Measurements from ENCODE around the gene JAZF1. TPM values are rescaled to one million over a fixed set of nuclear protein-coding genes. Genes with fewer than 3 reads are reported as not detected.

JAZF1 gene
- total RNA-seq, 1 experiment from 2014 or later: 9.1 TPM

GRCh38 chr7:28064437-28064836, 116.2 kb downstream of the JAZF1 start:
- Mint-ChIP-seq H3K4me3 (no peak overlapping the region), H3K27me3 (ENCODE audit: low read depth) (no peaks in the 10 kb centered on the region), H3K27ac (no peak overlapping the region), H3K36me3 (ENCODE audit: insufficient read depth in 1 of 3, low read depth in 3 of 3) (no peaks in the 10 kb centered on the region), H3K9me3 (no peaks in the 10 kb centered on the region), H3K4me1 (peaks cover 21 to 29% of the 10 kb centered on the region in 2 experiments)
- Histone ChIP-seq H3K56ac (ENCODE audit: insufficient read length, low read depth, low read length) (no peak overlapping the region), H2BK12ac (ENCODE audit: insufficient read length, low read depth, low read length) (no peak overlapping the region), H2BK15ac (ENCODE audit: low read depth, low read length) (no peak overlapping the region), H3K27me3 (ENCODE audit: insufficient read depth, low read length) (no peaks in the 10 kb centered on the region), H3K4me2 (ENCODE audit: insufficient read depth, insufficient read length, low read length) (no peak overlapping the region), H3T11ph (ENCODE audit: low read length) (no peak overlapping the region), H2BK5ac (ENCODE audit: insufficient read length, low read length) (no peak overlapping the region), H3K27ac (ENCODE audit: insufficient read length, low read depth, low read length) (no peak overlapping the region), H3K14ac (ENCODE audit: insufficient read depth, low read length) (no peak overlapping the region), H2AFZ (ENCODE audit: low read length) (no peak overlapping the region), H3K9ac (ENCODE audit: extremely low read depth, insufficient read length, low read length) (no peak overlapping the region), H4K5ac (ENCODE audit: insufficient read length, low read depth, low read length) (no peak overlapping the region), H2AK5ac (ENCODE audit: insufficient read length, low read length) (no peak overlapping the region), H4K91ac (ENCODE audit: insufficient read length, low read depth, low read length) (no peak overlapping the region), H3K79me2 (ENCODE audit: insufficient read depth, low read length) (no peaks in the 10 kb centered on the region), H3K4me1 (ENCODE audit: insufficient read depth, low read length) (peaks cover 3% of the 10 kb centered on the region; the same call in 1 of the 2 replicates), H3K4ac (ENCODE audit: low read depth, low read length) (no peak overlapping the region), H3K79me1 (ENCODE audit: insufficient read depth, low read depth, low read length, poor library complexity, severe bottlenecking) (no peaks in the 10 kb centered on the region), H2BK20ac (ENCODE audit: low read depth, low read length, poor library complexity, severe bottlenecking) (no peak overlapping the region), H3K9me3 (ENCODE audit: control insufficient read depth, low read depth, low read length) (no peaks in the 10 kb centered on the region), H3K23ac (ENCODE audit: insufficient read length, low read depth, low read length) (no peak overlapping the region), H4K8ac (replicated peaks; ENCODE audit: insufficient read length, low read depth, low read length) (no peak overlapping the region), H4K20me1 (ENCODE audit: control insufficient read depth, insufficient read depth, insufficient read length) (no peaks in the 10 kb centered on the region), H3K18ac (ENCODE audit: insufficient read length, low read depth, low read length) (no peak overlapping the region), H2BK120ac (ENCODE audit: low read depth, low read length, poor library complexity, severe bottlenecking) (no peak overlapping the region), H3K23me2 (ENCODE audit: insufficient read length, low read depth, low read length, poor library complexity, severe bottlenecking) (no peaks in the 10 kb centered on the region)
- no peak for DNase-seq
- no peak for TF ChIP-seq CTCF (conservative IDR thresholded peaks at IDR 0.05)
